Measurements from ENCODE around the gene CBS.

The CBS gene

DNA sequence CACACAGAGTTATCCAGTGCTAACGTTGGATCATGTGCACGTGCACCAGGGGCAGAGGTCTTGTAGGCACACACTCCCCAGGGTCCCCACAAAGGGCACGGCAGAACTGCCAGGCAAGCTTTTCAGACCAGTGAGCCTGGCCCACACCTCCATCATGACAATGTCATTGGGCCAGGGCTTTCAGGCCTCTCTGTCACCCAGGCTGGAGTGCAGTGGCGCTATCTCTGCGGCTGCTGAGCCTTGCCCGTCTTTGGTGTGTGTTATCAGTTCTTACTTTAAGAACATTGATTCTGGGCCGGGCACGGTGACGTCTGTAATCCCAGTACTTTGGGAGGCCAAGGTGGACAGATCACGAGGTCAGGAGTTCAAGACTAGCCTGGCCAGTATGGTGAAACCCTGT lies 57.1 kb downstream of the CBS start:
- H3K36me3 ChIP-seq (ENCODE audit: insufficient read depth, low read length): peaks cover 67% of the 10 kb centered on the region
- no peaks in the 10 kb centered on the region for H4K20me1 ChIP-seq (ENCODE audit: insufficient read depth, low read length)
- no peak overlapping the region for H2AFZ ChIP-seq (ENCODE audit: low read depth, low read length)
- no peaks in the 10 kb centered on the region for H3K9me3 ChIP-seq (ENCODE audit: insufficient read depth, low read length, severe bottlenecking)
- H3K4me1 ChIP-seq (ENCODE audit: insufficient read depth, low read length): no peaks in the 10 kb centered on the region
- H3K27me3 ChIP-seq (ENCODE audit: insufficient read depth, low read length, poor library complexity): no peaks in the 10 kb centered on the region
- H3K4me3 ChIP-seq (ENCODE audit: low read depth in 1 of 2, low read length in 2 of 2): no peak overlapping the region
- TF ChIP-seq EZH2 (IDR thresholded peaks at IDR 0.05; ENCODE audit: borderline replicate concordance, low read depth, low read length, severe bottlenecking): no peak
- TF ChIP-seq, protein P1, sequence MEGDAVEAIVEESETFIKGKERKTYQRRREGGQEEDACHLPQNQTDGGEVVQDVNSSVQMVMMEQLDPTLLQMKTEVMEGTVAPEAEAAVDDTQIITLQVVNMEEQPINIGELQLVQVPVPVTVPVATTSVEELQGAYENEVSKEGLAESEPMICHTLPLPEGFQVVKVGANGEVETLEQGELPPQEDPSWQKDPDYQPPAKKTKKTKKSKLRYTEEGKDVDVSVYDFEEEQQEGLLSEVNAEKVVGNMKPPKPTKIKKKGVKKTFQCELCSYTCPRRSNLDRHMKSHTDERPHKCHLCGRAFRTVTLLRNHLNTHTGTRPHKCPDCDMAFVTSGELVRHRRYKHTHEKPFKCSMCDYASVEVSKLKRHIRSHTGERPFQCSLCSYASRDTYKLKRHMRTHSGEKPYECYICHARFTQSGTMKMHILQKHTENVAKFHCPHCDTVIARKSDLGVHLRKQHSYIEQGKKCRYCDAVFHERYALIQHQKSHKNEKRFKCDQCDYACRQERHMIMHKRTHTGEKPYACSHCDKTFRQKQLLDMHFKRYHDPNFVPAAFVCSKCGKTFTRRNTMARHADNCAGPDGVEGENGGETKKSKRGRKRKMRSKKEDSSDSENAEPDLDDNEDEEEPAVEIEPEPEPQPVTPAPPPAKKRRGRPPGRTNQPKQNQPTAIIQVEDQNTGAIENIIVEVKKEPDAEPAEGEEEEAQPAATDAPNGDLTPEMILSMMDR (IDR thresholded peaks at IDR 0.05; ENCODE audit: borderline replicate concordance, extremely low read depth, low read length, poor library complexity, severe bottlenecking): no peak
- ATAC-seq (ENCODE audit: insufficient read depth, low read depth): no peak
- H3K27ac ChIP-seq (ENCODE audit: low read length): no peak overlapping the region
- no peak for DNase-seq
- H3K79me2 ChIP-seq (ENCODE audit: insufficient read depth, low read length): no peaks in the 10 kb centered on the region
- no peak overlapping the region for H3K4me2 ChIP-seq (ENCODE audit: insufficient read depth, low read length)
- H3K9ac ChIP-seq (ENCODE audit: low read depth, low read length): no peak overlapping the region

DNA sequence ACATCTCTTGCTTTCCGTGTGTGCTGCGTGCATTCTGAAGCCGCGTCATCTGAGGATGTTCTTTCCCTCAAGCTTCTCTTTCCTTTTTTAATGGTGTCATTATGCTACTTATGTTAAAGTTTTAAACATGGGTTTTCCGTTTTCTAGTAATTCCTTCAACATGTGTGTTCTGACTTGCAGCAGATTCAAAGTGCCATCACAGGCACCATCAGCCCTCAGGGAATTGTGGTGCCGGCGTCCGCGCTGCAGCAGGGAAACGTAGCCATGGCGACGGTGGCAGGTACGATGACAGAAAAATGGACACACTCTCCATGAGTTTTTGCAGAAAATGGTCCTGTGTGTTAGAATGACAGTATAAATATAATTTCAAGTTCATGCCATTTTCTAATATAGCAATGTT lies 58.9 kb downstream of the CBS start:
- no peak overlapping the region for H3K4me2 ChIP-seq (ENCODE audit: insufficient read depth, low read length)
- no peaks in the 10 kb centered on the region for H4K20me1 ChIP-seq (ENCODE audit: insufficient read depth, low read length)
- no peaks in the 10 kb centered on the region for H3K79me2 ChIP-seq (ENCODE audit: insufficient read depth, low read length)
- no peaks in the 10 kb centered on the region for H3K4me1 ChIP-seq (ENCODE audit: insufficient read depth, low read length)
- ATAC-seq (ENCODE audit: insufficient read depth, low read depth): no peak
- no peak for DNase-seq
- no peak overlapping the region for H3K9ac ChIP-seq (ENCODE audit: low read depth, low read length)
- H3K4me3 ChIP-seq (ENCODE audit: low read depth in 1 of 2, low read length in 2 of 2): no peak overlapping the region
- H3K36me3 ChIP-seq (ENCODE audit: insufficient read depth, low read length): peaks cover 67% of the 10 kb centered on the region
- no peaks in the 10 kb centered on the region for H3K9me3 ChIP-seq (ENCODE audit: insufficient read depth, low read length, severe bottlenecking)
- no peak overlapping the region for H3K27ac ChIP-seq (ENCODE audit: low read length)
- no peak for TF ChIP-seq EZH2 (IDR thresholded peaks at IDR 0.05; ENCODE audit: borderline replicate concordance, low read depth, low read length, severe bottlenecking)
- TF ChIP-seq, protein P1 (IDR thresholded peaks at IDR 0.05; ENCODE audit: borderline replicate concordance, extremely low read depth, low read length, poor library complexity, severe bottlenecking): no peak
- no peak overlapping the region for H2AFZ ChIP-seq (ENCODE audit: low read depth, low read length)
- no peaks in the 10 kb centered on the region for H3K27me3 ChIP-seq (ENCODE audit: insufficient read depth, low read length, poor library complexity)

DNA sequence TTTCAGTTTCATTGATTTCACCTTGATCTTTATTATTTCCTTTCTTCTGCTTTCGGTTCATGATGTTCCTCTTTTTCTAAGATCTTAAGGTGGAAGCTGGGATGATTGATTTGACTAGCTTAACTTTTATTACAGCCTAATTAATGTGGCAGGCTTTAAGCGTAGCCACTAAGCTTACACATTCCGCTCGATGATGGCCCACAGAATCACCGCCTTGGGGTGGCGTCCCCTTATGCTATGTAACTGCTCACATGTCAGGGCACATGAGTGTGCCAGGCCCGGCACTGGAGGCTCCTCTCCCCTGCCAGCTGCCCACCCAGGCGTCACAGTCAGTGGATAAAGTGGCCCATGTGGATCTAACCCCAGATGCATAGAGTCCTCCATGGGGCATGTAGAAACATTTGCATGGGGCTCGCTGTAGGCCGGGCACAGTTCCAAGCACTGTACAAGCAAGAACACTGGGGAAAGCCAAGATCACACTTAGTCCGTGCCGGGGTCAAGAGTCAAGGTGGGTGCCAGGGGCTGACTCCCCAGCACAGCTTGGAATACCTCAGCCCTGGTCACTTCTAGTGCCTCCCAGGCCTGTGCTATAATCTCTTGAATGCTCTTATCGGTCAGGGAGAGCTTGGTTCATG lies 59.6 kb downstream of the CBS start:
- ATAC-seq (ENCODE audit: insufficient read depth, low read depth): no peak
- H3K36me3 ChIP-seq (ENCODE audit: insufficient read depth, low read length): peaks cover 66% of the 10 kb centered on the region
- H3K27ac ChIP-seq (ENCODE audit: low read length): no peak overlapping the region
- no peaks in the 10 kb centered on the region for H4K20me1 ChIP-seq (ENCODE audit: insufficient read depth, low read length)
- TF ChIP-seq EZH2 (IDR thresholded peaks at IDR 0.05; ENCODE audit: borderline replicate concordance, low read depth, low read length, severe bottlenecking): no peak
- TF ChIP-seq, protein P1 (IDR thresholded peaks at IDR 0.05; ENCODE audit: borderline replicate concordance, extremely low read depth, low read length, poor library complexity, severe bottlenecking): no peak
- no peaks in the 10 kb centered on the region for H3K9me3 ChIP-seq (ENCODE audit: insufficient read depth, low read length, severe bottlenecking)
- no peak overlapping the region for H3K9ac ChIP-seq (ENCODE audit: low read depth, low read length)
- DNase-seq: no peak
- no peaks in the 10 kb centered on the region for H3K4me1 ChIP-seq (ENCODE audit: insufficient read depth, low read length)
- no peaks in the 10 kb centered on the region for H3K79me2 ChIP-seq (ENCODE audit: insufficient read depth, low read length)
- H3K27me3 ChIP-seq (ENCODE audit: insufficient read depth, low read length, poor library complexity): no peaks in the 10 kb centered on the region
- H3K4me3 ChIP-seq (ENCODE audit: low read depth in 1 of 2, low read length in 2 of 2): no peak overlapping the region
- no peak overlapping the region for H2AFZ ChIP-seq (ENCODE audit: low read depth, low read length)
- no peak overlapping the region for H3K4me2 ChIP-seq (ENCODE audit: insufficient read depth, low read length)
